NOMO-1 treated with DMSO at 0.1 percent for 48 hours (cell line): ENCODE data around the gene FN3K.
"Not testable (repeated sequence)": the region's sequence is repeated elsewhere in the genome, so short reads cannot be mapped to it uniquely, and the experiment has no call there.

ENCODE experiments used
- DNase-seq: peaks from one replicate; lab custom pipeline; 2025; ENCODE audit not compliant: unreplicated experiment; lab: John Stamatoyannopoulos, UW

FN3K gene

DNA sequence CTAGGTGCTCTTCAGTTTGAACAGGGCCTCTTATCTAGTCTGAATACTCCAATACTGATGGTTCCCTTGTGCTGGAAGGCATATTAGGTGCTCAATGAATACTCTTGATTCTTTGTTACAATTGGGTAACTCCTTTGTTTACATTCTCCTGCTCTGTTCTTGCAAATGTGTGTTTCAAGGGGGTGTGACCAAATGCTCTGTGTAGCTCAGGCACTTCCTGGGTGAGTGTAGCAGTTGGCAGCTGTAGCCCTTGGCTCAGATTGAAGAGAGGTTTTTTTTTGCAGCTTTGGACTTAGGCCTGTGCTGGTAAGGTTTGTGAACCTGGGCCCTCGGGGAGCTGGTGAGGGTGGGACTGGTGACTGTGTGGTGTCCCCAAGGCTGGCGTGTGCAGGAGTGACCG is 36.6 kb downstream of the FN3K start:
- no peak for DNase-seq

DNA sequence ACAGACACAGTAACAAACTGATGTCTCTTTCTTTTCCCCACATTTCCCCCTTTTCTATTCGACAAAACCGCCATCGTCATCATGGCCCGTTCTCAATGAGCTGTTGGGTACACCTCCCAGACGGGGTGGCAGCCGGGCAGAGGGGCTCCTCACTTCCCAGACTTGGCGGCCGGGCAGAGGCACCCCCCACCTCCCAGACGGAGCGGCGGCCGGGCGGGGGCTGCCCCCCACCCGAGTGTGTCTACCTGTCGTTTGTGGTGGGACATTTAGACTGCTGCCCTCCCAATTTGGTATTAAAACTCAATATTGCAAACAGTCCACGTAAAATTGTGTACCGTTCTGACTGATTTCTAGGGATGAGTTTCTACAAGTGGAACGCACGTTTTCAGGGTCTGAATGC is 39.0 kb downstream of the FN3K start:
- DNase-seq, result not testable (repeated sequence)

DNA sequence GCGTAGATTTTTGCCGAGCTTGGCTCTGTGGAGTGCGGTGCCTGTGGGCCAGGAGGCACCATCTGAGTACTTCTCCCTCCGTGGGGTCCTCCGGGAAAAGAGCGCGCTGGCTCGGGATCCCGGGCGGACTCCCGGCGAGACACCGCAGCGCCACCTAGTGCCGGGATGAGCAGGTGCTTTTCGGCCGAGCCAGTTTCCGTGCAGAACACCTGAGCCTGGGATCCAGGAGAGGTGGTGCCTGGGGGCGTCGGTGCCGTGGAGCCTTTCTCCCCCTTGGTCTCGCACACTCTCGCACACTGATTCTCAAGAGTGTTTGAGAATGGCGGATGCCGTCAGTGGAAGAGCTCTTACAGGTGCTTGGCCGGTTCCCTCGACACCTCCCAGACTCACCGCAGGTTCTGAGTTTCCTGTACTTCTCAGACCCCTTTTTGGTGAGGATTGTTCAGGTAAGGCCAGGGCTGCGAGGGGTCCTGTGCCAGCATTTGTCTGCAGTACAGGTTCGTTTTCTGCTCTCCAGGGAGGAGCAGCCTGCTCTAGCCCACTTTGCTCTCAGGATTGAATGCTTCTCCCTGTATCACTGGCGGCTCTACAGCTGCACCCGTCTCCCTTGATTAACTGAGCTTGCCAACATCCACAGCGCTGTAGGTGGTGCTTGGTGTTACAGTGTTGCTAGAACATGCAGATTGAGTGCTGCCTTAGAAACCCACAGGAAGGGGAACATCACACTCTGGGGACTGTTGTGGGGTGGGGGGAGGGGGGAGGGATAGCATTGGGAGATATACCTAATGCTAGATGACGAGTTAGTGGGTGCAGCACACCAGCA is 39.8 kb downstream of the FN3K start:
- no peak for DNase-seq

DNA sequence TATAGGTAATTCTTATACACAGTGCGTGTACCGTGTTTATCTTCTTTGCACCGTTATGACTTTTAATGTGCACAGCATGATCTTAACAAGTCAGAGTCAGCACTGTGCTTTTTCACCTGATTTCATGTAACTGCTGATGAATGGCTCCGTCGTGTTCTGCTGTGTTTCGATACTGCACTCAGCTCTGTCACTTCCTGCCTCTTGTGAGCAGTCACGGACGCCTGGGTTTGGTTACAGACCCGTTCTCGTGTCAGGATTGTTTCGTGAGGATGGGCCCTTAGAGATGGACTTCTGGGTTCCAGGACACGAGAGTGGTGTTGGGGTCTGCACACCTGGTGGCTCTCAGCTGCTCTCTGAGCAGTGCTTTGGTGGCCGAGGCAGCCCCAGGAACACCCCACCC is 41.0 kb downstream of the FN3K start:
- DNase-seq, result no peak

DNA sequence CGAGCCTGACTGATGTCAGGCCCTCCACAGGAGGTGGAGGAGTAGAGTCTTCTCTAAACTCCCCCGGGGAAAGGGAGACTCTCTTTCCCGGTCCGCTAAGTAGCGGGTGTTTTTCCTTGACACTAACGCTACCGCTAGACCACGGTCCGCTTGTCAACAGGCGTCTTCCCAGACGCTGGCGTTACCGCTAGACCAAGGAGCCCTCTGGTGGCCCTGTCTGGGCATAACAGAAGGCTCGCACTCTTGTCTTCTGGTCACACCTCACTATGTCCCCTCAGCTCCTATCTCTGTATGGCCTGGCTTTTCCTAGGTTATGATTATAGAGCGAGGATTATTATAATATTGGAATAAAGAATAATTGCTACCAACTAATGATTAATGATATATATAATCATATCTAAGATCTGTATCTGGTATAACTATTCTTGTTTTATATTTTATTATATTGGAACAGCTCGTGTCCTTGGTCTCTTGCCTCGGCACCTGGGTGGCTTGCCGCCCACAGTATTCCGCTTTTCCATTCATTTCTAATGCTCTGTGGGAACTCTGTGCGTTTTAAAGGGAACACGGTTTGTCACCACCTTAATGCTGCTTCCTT is 42.5 kb downstream of the FN3K start:
- not testable (repeated sequence) for DNase-seq

DNA sequence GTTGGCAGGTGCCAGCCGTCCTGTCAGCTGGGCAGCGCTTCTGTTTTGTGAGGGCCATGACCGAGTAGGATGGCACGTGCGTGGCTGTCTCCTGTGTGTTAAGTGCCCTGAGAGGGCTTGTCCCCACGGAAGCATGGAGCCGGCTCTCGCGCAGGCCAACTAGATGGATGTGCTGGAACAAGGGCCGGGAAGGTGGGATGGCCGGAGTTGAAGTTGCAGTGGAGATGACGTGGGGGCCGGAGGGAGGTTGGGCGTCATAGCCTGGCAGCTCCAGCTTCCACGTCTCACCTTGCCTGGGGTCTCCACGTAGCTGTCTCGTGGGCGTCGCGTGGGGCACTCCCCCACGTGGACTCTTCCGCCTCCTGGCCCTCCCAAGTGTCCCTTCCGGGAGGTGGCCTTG is 44.1 kb downstream of the FN3K start:
- no peak for DNase-seq

DNA sequence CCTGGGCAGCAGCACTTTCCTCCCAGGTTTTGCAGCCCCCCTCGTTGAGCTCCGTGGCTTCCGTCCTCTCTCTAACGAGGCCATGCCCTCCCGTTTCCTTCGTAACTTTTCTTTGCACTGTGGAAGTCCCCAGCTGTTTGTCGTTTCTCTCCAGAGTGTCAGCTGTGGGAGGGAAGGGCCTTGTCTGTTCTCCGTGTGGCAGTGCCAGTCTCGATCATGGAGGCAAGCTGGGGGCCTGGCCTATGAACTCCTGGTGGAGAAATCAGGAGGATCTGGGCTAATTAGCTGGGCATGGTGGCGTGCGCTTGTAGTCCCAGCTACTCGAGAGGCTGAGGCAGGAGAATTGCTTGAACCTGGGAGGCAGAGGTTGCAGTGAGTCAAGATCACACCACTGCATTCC is 44.8 kb downstream of the FN3K start:
- no peak for DNase-seq

DNA sequence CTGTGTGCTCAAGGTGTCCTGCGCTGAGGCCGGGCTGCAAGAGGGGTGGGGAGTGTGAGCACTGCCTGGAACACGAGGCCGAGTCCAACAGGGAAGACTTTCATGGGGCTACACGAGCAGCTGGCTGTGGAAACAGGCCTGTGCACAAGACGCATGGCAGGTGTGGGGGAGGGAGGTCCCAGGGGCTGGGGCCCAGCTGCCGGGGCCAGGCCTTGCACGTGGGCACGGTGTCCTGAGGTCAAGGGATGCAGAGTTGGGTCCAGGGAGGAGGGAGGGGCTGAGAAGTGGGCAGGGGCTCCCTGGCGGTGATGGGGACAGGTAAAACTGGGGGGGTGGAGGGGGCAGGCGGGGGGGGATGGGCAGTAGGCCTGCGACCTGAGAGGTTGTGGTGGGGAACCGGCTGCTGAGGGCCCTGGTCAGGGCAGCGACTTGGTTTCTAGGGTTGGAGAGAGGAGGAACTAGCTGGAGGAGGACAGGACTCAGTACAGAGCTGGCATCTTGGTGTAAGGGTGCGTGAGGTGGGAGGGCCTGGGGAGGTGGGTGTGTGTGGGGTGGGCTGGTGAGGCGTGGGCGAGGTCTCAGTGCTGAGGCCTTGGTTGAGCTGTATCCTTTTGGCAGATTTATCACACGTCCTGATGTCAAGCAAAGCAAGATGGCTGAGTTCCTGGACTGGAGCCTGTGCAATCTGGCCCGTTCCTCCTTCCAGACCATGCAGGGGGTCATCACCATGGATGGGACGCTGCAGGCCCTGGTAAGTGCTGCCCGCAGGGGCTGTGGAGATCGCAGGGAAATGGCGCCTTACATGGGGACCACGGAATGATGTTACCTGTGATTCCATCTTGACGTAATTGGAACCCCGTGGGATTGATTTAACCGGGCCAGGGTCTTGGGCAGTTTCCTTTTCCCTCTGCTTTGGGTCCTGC is 45.8 kb downstream of the FN3K start:
- no peak for DNase-seq

DNA sequence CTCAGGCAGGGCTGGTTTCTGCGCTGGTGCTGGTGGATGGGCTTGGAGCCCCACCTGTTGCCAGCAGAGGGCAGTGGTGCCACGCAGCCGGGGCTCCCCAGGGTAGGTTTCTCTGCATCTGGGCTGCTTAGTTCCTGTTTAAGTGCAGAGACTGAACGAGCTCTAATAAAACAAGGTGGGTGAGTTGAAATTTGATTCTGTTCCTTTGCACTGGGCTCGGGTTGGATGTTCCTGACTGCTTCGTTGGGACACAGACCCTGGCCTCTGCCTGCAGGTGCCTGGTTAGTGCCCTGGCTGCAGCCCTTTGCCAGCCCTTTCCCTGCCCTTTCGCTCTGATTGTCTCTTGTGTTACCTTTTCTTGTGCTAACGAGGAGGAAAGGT is 46.5 kb downstream of the FN3K start:
- peak; percentile 74 for DNase-seq

DNA sequence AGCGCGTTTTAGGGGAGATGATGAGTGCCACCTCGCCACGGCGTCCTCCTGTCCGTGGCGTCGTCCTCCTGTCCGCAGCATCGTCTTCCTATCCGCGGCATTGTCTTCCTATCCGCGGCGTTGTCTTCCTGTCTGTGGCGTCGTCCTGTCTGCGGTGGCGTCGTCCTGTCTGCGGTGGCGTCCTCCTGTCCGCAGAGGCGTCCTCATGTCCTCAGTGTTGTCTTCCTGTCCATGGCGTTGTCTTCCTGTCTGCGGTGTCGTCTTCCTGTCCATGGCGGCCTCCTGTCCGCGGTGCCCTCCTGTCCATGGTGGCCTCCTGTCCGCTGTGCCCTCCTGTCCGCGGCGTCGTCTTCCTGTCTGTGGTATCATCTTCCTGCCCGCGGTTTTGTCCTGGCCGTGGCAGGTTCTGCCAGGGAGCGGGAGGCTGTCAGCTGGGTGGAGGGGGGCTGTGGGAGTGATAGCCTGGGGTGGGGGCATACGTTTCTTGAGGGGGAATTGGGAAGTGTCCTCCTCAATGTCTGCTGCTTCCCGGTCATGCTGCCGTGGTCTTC is 47.3 kb downstream of the FN3K start:
- DNase-seq, result no peak

DNA sequence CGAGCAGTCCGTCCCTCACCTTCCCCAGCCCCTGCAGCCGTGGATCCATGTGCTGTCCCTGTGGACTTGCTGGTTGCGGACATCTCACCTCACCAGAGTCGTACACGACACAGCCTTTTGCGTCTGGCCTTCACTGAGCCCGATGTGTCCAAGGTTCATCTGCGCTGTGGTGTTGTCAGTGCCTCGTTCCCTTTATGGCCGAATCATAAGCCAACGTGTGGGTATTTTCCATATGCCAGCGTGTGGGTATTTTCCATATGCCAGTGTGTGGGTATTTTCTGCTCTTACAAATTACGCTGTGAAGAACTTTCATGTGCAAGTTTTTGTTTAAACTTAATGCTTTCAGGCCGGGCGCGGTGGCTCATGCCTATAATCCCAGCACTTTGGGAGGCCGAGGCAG is 48.1 kb downstream of the FN3K start:
- DNase-seq, result no peak

DNA sequence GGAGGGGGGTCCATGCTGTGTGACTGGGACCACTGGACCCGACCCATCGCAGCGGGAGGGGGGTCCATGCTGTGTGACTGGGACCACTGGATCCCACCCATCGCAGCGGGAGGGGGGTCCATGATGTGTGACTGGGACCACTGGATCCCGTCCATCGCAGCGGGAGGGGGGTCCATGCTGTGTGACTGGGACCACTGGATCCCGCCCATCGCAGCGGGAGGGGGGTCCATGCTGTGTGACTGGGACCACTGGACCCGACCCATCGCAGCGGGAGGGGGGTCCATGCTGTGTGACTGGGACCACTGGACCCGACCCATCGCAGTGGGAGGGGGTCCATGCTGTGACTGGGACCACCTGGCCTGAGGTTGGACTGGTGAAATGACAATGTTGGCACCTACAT is 50.2 kb downstream of the FN3K start:
- not testable (repeated sequence) for DNase-seq

DNA sequence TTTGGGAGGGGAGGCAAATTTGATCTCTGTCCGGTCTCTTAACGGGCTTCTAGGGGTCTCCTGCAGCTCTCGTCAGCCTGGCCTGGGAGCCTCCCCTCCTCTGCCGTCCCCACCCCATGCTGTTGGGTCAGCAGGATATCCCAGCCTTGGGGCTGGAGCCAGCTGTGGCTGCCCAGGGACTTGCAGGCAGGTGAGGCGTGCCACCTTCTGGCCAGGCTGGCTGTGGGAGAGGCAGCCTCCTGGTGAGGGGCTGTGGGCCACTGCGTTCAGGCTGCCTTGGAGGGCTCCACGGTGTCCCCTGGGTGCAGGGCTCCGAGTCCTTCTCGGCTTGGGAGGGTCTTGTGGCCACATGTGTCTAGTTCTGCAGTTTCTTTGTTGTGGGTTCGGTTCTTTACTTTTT is 51.0 kb downstream of the FN3K start:
- no peak for DNase-seq

DNA sequence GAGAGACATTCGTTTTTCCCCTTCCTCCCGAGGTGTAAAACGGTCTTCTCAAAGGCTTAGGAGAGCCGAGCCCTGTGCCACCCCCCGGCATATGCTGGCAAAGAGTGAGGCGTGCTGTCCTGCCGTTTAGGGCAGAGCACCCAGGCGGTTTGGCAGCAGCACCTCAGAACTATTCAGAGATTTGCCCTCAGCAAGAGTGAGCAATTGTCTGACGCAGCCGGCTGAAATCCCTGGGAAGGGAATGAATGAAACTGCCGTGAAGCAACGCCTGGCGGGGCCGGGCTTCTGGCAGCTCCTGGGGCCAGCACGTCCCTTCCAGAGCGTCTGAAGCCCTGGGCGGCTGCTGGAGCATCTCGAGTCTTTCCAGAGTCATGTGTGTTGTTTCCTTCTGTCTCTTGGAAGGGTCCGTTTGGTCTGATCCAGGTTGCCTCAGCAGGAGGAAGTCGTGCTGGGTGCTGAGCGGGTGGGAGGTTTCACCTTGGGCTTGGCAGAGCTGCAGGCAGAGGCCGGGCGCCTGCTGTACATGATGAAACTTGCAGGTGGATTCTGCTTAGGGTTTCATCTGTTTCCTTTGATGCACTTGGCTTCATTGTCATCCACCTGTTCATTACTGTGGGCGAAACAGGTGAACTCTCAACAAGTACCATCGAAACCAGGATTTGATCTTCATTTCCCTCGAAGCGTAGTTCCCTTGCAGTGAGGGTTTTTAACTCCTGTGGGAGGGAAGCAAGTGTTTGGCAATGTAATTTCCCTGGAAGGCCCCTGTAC is 51.9 kb downstream of the FN3K start:
- no peak for DNase-seq

DNA sequence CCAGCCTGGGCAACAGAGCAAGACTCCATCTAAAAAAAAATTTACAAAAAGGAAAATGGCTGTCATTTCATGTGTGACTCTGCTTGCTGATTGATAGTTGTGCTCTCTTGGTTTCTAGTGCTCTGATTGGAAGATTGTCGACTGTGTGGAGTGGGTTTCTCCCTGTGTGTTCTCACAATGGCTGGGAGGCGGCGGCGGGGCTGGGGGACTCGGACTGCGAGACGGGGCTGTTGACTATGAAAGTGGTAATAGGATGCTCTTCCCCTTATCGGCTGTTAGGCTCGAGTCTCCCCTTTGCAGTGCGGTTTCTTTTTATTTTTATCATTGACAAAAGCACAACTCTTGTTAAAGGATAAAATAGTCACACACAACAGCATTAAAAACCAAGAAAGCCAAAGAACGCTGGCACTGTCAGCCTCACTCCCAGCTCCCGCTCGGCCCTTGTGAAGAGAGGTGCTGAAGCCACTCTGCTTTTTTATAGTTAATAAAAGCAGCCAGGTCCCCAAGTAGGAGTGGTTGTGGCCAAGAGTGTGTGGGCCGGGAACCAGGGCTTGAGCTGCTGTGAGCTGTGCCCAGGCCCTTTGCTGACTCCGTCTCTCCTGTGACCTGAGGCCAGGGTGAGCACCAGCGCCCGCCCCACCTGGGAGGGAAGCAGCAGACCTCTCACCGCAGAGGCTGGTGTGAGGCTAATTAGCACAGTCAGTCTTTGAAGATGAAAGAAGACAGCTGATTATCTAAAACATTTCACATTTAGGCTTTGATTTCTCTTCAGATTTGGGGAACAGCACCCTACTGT is 53.0 kb downstream of the FN3K start:
- no peak for DNase-seq

DNA sequence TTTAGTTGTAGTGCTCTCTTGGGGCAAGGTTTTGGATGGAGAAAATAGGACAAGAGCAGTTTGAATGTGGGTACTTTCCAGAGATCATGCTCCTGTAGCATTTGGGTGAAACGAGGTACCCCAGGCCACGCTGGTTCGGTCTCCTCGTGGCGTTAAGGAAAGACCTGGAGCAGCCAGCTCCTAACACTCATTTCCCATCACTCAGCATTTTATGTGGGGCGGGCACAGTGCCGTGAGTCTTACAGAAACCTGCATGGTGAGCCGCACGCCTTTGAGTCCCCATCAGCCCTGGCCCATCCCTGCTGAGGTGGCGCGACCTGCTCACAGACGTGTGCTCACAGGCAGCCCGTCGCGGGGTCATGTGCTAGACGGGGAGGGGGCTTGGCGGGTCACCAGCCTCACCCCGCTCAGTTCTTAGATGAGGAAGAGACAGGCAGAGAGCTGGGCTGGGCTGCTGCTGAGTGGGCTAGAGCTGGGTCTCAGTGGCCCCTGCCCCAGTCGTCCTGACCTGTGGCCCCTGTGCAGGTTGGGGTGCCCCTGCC is 53.7 kb downstream of the FN3K start:
- DNase-seq, result no peak

DNA sequence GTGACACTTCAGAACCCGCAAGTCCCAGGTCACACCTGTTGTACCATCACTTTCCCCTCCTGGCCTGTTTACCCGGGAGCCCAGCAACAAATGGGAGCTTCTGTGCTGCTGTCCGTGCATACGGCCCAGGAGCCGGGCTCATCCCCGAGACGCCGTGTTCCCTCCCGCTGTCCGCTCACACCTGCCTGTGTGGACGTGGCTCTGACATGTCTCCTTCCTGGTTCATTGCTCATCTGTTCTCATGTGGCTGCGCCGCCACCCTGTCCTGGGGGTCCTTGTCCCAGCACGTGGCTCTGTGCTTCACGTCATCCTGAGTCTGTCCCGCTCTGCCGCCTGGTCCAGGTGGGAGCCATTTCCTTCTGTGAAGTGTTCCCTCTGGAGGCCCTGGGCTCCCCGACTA is 54.4 kb downstream of the FN3K start:
- DNase-seq, result no peak

DNA sequence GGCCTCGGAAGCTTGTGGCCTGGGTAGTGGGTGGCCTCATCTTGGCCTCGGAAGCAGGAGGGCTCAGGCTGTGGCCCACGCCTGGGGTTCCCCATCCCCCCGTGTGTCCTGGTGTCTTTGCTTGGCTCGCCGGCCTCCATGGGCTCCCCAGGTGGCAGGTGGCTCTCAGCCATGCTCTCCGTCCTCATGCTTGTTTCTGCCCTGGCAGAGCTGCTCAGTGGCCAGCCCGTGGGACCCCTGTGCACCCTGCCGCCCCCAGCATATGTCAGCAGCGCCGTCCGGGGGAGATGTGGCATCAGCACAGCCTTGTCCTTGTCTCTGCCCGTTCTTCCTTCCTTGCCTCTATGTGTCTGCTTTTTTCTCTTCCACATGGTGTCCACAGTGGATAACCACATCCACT is 55.0 kb downstream of the FN3K start:
- no peak for DNase-seq

DNA sequence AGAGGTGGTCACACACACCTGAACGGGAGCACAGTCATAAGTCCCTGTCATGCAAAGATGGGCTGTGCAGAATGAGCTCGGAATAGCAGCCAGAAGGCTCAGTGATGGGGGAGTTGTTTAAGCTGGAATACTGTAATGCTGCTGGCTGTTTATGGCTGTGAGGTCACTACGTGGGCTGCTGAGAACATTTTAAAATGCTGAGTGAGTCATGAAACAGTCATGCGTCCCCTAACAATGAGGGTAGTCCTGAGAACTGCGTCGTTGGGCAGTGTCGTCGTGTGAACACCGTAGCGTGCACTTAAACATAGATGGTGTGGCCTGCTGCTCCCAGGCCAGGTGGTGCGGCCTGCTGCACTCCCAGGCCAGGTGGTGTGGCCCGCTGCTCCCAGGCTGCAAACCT is 56.1 kb downstream of the FN3K start:
- DNase-seq, result no peak
